Measurements from ENCODE around the gene PYM1.
A peak's percentile ranks its signal among the peaks of the same experiment; 100 is the strongest.
"Not testable (repeated sequence)": the region's sequence is repeated elsewhere in the genome, so short reads cannot be mapped to it uniquely, and the experiment has no call there.

The PYM1 gene

GRCh38 chr12:55938826-55939501, 11.3 kb upstream of the PYM1 start:
- no peak for DNase-seq

GRCh38 chr12:55937981-55938380, 10.3 kb upstream of the PYM1 start:
- no peak for DNase-seq

GRCh38 chr12:55935738-55936151, 8.1 kb upstream of the PYM1 start:
- DNase-seq: no peak

- no peak for DNase-seq
These were observed 7.1 kb upstream of the PYM1 start for GRCh38 chr12:55934773-55935172.

GRCh38 chr12:55933799-55934742, 6.4 kb upstream of the PYM1 start:
- DNase-seq: no peak

- DNase-seq: no peak
These were observed 5.6 kb upstream of the PYM1 start for GRCh38 chr12:55933169-55933798.

- no peak for DNase-seq
These were observed 4.8 kb upstream of the PYM1 start for GRCh38 chr12:55932551-55932910.

GRCh38 chr12:55931780-55932550, 4.3 kb upstream of the PYM1 start:
- peak; percentile 17 for DNase-seq

- DNase-seq: no peak
These were observed 3.7 kb upstream of the PYM1 start for GRCh38 chr12:55931317-55931779.

- peak; percentile 14 for DNase-seq
These were observed 3.1 kb upstream of the PYM1 start, which contains the start of gene DGKA for GRCh38 chr12:55930771-55931316. Gene DGKA (plus strand): TSS chr12:55931162. CDS start chr12:55936504, 5,342 bp downstream.

GRCh38 chr12:55929306-55929791, 1.7 kb upstream of the PYM1 start:
- no peak for DNase-seq

GRCh38 chr12:55926738-55927587, 731 bp downstream of the PYM1 start:
- DNase-seq: peak; percentile 89

- DNase-seq: no peak
These were observed 1.6 kb downstream of the PYM1 start for GRCh38 chr12:55925870-55926737.

GRCh38 chr12:55925371-55925770, 2.3 kb downstream of the PYM1 start:
- no peak for DNase-seq

- DNase-seq: not testable (repeated sequence)
These were observed 4.0 kb downstream of the PYM1 start for GRCh38 chr12:55923648-55924047.

- no peak for DNase-seq
These were observed 5.6 kb downstream of the PYM1 start for GRCh38 chr12:55922126-55922525.

GRCh38 chr12:55919032-55919431, 8.7 kb downstream of the PYM1 start:
- DNase-seq: not testable (repeated sequence)

GRCh38 chr12:55915482-55915859, 12.2 kb downstream of the PYM1 start:
- no peak for DNase-seq

- no peak for DNase-seq
These were observed 14.8 kb downstream of the PYM1 start for GRCh38 chr12:55912908-55913307.

GRCh38 chr12:55909513-55909884, 18.2 kb downstream of the PYM1 start:
- no peak for DNase-seq
